Stimulated activated CD4-positive, alpha-beta T cell treated with anti-CD3 and anti-CD28 coated beads, Interleukin-1b, Interleukin-23, amount 100 ng/mL, for 24 hours (primary cell): ENCODE results near the gene PARVB.

Source experiments
- DNase-seq, 4 experiments: peaks; one replicate each; pipeline ENCODE4 v3.0.0-alpha.2; 2020; ENCODE audit warnings: low read depth in 4 of 4, low spot score in 1 of 4

PARVB gene

DNA sequence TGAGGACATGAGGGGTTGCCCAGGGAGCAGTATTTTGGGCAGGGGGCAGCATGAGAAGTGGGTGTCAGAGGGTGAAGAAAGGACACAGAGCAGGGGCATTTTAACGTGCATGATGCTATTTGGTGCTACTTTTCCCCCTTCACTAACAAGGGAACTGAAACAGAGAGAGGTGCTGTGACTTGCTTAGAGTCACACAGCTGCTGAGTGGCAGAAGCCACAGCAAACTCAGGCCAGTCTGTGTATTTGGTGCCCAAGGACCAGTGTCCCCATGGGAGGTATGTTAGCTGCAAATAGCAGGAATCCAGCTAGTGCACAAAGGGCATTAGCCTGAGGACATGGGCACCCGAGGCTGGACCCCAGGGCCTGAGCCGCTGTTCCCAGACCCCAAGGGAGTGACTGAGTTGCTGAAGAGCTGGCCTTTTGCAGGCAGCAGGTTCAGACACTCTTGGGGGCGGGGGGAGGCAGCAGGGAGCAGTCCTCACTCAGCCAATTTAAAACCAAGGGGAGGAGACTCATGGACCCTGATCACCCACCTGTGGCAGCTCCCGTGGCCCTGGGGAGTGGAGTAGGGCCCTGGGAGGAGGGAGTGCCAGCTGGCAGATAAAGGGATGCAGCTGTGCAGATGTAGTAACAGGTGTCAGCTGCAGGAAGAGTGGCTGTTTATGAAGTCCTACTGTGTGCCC, 171.2 kb downstream of the PARVB start:
- DNase-seq, result no peak

DNA sequence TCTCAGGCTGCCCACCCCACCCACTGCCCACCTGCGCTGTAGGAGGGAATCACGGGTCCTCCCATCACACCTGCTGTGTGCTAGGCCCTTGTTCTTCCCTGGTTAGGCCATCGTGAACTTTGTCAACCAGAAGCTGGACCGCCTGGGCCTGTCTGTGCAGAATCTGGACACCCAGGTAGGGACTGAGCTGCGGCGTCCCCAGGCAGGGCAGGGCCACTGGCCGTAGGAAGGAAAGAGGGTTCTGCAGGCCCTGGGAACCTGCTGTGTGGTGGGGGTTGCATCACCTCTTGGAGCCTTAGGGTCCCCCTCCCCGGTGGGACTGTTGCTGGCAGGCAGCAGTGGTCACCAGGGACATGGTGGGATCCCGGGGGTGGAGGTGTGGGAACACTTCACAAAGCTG, 172.1 kb downstream of the PARVB start:
- no peak for DNase-seq

DNA sequence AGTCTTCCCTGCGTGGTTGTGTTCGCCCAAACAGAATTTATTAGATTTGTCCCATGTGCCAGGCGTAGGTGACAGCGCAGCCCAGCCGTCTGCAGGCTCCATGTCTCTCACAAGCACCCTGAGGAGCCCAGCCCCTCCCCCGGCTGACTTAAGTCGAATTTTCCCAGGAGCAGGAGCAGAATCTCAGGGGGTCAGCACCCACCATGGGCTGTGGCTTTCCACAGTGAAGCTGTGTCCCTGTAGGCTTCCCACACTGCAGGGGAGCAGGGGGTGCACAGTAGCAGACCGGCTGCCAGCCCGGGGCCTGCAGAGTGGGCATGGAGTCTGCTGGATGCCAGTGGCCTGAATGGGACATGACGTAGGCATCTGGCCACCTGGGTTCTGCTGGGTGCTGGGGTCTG, 172.6 kb downstream of the PARVB start:
- DNase-seq, result no peak

DNA sequence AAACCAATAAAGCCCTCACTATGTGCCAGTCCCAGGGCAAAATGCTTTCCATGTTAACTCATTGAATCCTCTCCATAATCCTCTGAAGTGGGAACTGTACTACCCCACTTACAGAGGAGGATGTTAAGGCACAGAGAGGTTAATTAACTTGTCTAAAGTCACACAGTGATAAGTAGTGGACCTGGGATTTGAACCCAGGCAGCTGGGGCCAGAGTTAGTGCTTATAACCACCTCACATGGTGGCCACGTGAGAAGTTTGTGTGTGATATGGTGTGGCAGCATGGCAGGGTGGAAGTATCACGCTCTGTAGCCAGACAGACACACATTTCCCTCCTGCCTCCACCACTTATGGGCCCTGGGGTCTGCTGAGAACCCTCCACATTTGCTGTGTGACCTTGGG, 173.2 kb downstream of the PARVB start:
- no peak for DNase-seq

DNA sequence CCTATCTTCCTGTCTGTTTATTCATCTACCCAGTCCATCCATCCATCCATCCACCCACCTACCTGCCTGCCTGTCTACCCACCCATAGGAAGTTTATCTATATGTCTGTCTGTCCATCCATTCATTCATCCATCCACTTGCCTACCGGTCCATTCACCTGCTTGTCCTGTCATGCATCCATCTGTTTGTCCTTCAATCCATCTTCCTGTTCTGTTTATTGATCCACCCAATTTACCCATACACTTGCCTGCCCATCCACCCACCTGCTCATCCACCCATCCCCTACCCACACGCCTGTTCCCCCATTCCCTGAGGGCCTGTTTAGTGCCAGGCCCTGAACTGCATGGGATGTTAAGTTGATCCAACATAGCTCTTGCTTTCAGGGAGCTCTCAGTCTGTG, 175.1 kb downstream of the PARVB start:
- DNase-seq, result no peak

DNA sequence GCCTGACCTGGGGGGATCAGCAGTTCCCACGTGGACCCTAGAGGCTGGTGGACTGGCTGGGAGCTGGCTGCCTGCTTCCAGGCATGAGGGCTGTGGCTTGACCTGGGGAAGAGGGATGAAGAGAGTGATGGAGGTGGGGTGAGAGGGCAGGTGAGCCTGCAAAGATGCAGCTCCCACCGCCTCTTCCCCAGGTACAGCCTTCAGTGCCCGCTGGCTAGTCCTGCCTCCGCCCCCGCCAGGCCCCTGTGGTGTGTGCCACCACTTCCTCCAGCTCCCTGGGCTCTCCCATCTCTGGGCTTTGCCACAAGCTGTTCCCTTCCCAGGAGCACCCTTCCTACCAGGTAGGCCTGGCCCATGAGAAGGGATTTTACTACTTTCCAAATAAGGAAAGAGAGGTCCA, 175.8 kb downstream of the PARVB start:
- no peak for DNase-seq

DNA sequence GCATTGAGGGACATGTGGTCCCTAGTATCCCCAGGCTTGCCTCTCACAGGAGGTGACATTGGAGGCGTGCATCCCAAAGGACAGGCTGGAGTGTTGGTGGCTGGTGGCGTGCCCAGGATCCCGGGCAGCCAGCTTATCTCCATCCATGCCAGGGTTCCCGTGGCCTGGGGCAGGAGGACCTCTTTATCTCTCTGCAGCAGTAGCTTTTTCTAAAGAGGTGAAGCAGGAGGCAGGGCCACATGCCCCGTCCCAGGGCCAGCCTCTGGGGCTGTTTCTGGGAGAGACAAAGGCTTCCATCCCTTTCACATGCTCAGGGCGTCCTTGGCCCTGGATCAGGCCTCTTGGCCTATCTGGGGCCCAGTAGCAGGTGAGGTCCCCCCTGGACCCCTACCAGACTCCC, 176.3 kb downstream of the PARVB start:
- no peak for DNase-seq

DNA sequence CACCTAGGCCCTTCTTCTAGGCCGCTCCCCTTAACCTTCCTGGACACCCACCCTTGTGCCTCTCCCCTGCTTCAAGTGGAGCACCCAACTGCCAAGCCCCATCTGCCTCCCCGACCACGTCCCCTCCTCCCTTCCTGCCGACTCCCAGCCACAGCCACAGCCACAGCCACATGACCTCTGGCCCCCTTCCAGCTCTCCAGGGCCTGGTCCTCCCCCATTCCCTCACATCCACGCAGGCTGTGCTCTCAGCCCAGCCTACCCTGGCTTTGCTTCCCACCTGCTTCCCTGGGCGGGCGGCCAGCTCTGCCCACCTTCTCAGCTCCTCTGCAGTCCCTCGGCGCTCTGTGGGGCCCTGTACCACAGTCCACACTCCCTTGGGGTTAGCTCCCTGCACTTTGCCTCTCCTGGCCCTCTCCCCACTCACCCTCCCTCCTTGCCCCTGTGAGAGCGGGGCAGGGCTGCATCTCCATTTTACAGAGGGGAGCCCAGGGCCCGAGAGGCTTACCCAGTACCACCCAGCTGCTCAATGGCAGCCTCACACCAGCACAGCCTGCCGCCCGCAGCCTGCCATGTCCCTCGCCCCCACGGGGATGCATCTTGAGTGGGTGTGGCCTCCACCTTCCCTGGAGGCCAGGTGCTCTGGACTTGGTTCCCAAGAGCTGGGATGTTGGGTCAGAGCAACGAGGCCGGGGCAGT, 176.9 kb downstream of the PARVB start:
- DNase-seq, result no peak

DNA sequence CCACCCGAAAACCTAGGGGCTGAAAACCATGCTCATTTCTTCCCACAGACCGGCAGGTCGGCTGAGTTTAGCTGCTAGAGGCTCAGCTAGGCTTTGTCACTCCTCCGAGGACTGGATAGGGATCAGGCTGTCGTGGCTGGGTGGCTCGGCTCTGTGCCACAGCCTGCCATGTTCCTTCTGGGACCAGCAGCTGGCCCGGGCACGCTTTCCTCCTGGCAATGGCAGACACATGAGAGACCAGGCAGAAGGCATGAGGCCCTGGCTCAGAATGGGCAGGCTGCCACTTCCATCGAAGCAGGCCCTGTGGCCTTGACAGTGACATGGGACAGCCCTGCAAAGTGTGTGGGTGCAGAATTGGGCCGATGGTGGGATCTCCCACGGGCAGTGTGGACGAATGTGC, 177.6 kb downstream of the PARVB start:
- no peak for DNase-seq

DNA sequence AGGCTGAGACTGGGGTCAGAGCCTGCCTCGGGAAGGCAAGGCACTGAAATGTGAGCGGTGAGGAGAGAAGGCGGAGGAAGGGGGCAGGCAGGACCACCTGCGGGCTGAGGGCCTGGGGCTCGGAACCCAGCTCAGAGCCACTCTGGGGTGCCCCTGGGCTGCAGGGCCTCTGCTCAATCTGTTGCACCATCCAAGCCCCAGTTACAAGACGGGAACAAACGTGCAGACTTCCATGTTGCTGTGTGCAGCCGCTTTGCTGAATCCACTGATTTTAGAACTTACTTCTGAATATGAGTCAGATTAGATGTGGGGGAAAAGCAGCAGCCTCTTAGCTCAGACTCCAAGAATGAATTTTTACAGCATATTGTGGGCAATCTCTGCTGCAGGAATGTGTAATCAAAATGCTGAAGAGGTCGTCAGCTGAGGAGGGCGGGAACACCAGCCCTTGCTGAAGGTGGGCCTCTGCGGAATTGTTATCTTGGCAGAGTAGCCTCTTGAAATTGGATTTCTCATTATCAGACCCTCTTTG, 178.2 kb downstream of the PARVB start:
- no peak for DNase-seq

DNA sequence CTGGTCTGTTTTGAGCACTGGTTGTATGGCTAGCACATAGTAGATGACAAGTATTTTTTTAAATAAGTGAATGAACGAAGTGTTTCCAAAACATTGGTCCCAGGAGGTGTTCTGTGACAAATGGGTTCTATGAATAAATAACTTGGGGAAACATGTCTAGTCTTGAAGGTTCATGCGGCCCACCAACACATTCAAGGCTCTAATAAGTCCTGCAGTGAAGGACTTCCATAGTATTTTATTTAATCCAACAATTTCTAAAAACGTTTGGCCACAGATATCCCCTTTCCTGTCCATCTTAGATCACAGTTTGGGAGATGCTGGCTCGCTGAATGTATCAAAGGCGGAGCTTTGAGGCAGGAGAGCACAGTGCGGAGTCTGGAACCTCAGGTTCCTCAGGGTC, 179.1 kb downstream of the PARVB start:
- DNase-seq, result no peak

DNA sequence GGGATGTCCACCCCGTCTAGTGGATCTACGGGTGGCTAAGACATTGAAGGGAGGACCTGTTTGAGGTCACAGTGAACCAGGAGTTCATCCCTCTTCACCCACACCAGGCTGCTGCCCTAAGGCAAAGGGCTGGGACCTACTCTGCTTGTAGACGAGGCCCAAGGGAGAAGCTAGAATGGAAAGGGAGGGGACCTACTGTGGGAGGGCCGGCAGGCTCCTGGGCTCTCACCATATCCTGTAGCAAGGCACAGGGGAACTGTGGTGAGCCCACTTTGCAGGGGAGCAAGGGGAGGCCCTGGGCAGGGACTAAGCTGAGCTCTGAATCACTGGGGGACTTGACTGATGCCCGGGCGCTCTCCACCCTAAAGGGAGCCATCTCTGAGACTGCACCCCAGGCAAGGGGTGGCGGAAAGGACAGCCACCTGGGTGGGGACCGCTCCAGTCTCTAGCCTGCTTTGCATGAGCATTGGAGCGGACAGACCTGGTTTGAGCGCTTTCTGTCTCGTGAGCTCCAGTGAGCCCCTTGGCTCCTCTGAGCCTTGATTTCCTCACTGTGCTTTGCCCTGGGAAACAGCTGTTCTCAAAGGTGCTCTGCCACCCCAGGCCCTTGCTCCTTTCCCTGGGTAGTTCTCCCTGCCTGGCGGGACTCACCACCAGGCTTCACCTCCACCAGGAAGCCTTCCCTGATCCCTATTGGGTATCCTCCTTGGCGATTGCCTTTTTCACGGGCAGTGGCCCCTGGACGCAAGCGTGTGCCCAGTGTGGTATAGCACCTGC, 180.8 kb downstream of the PARVB start:
- no peak for DNase-seq

DNA sequence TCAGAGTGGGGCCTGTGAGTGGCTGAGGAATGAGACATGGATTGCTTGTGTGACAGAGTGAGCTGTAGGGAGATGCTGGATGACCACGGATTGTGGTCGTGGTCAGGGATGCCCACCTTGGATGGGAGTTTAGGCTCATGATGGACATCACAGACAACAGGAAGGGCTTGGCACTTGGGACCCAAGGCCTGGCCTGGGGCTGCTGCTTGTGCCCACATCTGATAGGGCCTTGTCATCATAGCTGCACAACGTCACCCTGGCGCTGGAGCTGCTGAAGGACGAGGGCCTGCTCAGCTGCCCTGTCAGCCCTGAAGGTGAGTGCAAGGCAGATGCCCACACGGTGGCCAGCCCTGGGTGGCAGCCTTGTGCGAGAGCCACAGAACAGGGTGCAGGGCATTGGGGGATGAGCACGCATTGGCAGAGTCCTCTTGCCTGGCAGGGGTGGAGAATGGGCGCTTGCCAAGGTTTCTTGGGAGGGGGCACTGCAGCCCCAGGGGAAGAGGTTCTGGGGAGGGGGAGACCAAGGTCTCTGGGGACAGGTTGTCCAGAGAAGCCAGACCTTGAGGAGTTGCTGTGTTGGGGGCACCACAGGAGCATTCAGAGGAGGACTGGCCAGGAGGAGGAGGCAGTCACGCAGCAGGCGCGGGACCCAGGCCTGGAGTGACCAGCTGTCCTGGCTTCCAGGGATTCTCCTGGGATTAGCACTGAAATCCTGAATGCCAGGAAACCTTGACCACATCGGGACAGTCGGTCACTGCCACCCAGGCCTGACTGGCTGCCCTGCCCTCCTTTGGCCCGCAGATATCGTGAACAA, 181.6 kb downstream of the PARVB start:
- DNase-seq, result no peak

DNA sequence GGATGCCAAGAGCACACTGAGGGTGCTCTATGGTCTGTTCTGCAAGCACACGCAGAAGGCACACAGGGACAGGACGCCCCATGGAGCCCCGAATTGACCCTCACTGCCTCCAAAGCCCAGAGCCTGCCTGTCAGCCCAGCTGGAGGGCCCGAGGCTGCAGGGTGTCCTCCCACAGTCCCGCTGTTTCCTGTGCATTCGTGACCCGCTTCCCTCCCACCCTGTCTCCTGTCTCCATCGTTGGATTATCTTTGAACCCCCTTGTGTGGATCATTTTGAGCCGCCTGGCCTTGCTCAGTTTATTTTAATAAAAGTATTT, 182.2 kb downstream of the PARVB start:
- no peak for DNase-seq

DNA sequence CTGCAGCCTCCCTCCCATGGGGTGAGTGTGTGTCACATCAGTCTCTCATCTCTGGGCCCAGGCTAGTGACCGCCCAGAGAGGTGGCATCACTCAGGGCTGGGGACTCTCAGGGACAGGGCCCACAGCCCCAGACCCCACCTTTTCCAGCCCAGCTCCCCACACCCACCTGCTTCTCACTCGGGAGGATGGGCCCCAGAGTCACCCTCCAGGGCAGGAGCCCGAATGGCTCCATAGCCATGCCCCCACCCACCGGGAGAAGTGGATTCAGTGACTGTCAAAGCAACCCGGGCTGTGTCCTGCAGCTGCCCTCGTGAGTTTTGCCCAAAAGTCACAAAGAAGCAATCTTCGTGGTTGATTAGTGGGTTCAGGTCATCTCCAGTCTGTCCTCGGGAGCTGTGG, 182.6 kb downstream of the PARVB start:
- no peak for DNase-seq

DNA sequence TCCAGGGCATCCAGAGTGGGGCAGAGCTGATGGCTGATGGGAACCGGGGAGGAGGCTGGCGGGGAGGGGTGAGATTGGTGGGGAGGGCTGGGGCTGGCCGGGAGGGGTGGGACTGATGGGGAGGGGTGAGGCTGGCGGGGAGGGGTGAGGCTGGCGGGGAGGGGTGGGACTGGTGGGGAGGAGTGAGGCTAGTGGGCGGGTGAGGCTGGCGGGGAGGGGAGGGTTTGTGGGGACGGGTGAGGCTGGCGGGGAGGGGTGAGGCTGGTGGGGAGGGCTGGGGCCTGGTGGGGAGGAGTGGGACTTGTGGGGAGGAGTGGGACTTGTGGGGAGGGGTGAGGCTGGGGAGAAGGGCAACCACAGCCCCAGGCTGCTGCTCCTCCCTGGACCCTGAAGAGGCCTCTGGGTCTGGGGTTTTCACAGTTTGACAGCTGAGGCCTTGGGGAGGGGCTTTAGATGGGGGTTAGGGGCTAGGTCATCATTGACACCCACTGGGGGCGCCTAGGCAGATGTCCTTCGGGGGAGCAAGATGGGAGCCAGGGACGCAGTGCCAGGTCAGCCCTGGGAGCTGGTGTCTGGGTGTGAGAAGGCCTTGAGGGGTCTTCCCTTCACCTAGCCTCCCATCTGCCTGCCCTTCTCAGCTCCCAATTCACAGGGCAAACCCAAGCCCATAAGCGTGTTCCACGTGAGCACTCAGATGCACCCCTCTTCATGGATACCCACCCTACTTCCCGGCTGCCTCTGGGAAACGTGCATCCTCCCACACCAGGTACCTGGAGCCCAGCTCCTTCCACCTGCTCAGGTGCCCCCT, 183.3 kb downstream of the PARVB start:
- DNase-seq, result no peak

DNA sequence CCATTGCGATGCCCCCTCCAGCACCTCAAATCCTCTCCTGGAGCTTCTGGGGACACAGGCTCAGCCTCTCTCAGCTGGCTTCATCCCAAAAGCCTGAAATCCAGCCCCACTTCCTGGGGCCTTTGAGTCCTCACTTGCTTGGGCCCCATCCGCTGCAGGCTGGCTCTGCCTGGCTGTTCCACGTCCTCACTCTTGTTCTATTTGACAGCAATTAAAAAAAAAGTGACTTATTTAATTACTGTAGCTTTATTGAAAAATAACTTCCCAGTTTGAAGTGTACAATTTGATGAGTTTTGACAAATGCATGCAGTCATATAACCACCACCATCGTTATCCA, 183.8 kb downstream of the PARVB start:
- DNase-seq, result no peak

DNA sequence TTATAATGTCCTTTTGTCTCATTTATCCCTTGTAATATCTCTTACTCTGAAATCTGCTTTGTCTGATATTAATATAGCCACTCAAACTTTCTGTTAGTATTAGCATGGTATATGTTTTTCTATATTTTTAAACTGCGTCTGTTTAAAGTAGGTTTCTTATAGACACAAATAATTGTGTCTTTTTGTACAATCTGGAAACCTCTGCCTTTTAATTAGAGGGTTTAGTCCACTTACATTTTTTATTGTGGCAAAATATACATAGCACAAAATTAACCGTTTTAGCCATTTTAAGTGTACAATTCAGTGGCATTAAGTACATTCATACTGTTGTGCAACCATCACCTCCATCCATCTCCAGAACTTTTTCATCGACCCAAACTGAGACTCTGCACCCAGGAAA, 185.2 kb downstream of the PARVB start:
- no peak for DNase-seq

DNA sequence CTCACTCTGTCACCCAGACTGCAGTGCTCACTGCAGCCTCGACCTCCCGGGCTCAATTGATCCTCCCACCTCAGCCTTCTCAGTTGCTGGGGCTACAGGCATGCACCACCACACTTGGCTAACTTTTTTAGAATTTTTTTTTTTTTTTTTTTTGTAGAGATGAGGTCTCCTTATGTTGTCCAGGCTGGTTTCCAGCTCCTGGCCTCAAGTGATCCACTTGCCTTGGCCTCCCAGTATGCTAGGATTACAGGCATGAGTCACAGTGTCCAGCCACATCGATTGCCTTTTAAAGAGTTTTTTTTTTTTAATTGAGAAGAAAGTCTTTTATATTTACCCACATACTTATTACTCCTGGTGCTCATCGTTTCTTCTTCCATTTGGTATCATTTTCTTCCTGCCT, 186.6 kb downstream of the PARVB start:
- DNase-seq, result no peak

DNA sequence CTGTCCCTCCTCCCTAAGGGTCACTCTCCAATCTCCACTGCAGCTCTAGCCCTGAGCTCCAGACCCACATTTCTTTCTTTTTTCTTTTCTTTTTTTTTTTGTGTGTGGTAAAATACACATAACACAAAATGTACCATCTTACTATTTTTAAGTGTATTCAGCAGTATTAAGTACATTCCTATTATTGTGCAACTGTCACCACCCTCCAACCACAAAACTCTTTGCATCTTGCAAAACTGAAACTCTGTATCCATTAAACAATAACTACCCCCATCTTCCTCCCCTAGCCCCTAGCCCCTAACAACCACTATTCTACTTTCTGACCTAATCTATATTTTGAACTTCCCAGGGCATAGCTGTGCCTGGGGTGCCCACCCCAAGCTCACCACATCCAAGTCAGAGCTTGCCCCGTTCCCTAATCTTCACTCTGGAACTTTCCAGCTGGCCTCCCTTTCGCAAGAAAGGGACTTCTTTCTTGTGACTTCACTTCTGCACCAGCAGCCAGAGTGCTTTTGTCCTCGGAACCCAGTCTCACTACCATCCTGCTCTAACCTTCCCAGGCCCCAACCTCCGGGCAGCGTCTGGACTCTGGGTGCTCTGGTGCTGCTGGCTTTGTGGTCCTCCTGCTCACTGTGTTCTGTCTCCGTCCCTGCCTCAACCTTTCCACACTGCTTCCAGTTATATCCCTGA, 187.3 kb downstream of the PARVB start:
- DNase-seq, result no peak
